Measurements from ENCODE around the gene HIBCH.

DNA sequence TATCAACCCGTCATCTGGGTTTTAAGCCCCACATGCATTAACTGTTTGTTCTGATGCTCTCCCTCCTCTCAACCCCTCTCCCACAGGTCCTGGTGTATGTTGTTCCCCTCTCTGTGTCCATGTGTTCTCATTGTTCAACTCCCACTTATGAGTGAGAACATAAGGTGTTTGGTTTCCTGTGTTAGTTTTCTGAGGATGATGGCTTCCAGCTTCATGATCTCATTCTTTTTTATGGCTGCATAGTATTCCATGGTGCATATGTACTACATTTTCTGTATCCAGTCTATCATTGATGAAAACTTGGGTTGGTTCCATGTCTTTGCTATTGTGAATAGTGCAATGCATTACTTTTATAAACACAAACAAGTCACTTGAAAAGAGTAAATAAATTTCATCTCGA, 16.8 kb upstream of the HIBCH start:
- TF ChIP-seq, protein P1, sequence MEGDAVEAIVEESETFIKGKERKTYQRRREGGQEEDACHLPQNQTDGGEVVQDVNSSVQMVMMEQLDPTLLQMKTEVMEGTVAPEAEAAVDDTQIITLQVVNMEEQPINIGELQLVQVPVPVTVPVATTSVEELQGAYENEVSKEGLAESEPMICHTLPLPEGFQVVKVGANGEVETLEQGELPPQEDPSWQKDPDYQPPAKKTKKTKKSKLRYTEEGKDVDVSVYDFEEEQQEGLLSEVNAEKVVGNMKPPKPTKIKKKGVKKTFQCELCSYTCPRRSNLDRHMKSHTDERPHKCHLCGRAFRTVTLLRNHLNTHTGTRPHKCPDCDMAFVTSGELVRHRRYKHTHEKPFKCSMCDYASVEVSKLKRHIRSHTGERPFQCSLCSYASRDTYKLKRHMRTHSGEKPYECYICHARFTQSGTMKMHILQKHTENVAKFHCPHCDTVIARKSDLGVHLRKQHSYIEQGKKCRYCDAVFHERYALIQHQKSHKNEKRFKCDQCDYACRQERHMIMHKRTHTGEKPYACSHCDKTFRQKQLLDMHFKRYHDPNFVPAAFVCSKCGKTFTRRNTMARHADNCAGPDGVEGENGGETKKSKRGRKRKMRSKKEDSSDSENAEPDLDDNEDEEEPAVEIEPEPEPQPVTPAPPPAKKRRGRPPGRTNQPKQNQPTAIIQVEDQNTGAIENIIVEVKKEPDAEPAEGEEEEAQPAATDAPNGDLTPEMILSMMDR (conservative IDR thresholded peaks at IDR 0.05; ENCODE audit: low read depth, low read length): no peak
- TF ChIP-seq, protein P2, sequence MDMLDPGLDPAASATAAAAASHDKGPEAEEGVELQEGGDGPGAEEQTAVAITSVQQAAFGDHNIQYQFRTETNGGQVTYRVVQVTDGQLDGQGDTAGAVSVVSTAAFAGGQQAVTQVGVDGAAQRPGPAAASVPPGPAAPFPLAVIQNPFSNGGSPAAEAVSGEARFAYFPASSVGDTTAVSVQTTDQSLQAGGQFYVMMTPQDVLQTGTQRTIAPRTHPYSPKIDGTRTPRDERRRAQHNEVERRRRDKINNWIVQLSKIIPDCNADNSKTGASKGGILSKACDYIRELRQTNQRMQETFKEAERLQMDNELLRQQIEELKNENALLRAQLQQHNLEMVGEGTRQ (IDR thresholded peaks at IDR 0.05; ENCODE audit: low read depth, low read length): no peak
- TF ChIP-seq SMC3 (IDR thresholded peaks at IDR 0.05; ENCODE audit: low read depth, low read length) (no peak), POLR2A (IDR thresholded peaks at IDR 0.05; ENCODE audit: low read depth, low read length) (no peak), MAFK (IDR thresholded peaks at IDR 0.05; ENCODE audit: low read depth, low read length) (no peak), RFX5 (IDR thresholded peaks at IDR 0.05; ENCODE audit: low read depth, low read length) (no peak), RCOR1 (IDR thresholded peaks at IDR 0.05; ENCODE audit: insufficient replicate concordance, low read length) (no peak), MXI1 (IDR thresholded peaks at IDR 0.05; ENCODE audit: borderline replicate concordance, low read depth, low read length) (no peak), BHLHE40 (IDR thresholded peaks at IDR 0.05; ENCODE audit: low read depth, low read length) (no peak), CEBPB (IDR thresholded peaks at IDR 0.05; ENCODE audit: low read depth, low read length) (no peak), NFE2L2 (IDR thresholded peaks at IDR 0.05; ENCODE audit: low read depth, low read length) (no peak)
- TF ChIP-seq, protein P3, sequence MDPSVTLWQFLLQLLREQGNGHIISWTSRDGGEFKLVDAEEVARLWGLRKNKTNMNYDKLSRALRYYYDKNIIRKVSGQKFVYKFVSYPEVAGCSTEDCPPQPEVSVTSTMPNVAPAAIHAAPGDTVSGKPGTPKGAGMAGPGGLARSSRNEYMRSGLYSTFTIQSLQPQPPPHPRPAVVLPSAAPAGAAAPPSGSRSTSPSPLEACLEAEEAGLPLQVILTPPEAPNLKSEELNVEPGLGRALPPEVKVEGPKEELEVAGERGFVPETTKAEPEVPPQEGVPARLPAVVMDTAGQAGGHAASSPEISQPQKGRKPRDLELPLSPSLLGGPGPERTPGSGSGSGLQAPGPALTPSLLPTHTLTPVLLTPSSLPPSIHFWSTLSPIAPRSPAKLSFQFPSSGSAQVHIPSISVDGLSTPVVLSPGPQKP (IDR thresholded peaks at IDR 0.05; ENCODE audit: borderline replicate concordance, low read depth, low read length): no peak
